ENCODE data around the gene TRAF4.
"Not testable (repeated sequence)": the region's sequence is repeated elsewhere in the genome, so short reads cannot be mapped to it uniquely, and the experiment has no call there.

Gene TRAF4

DNA sequence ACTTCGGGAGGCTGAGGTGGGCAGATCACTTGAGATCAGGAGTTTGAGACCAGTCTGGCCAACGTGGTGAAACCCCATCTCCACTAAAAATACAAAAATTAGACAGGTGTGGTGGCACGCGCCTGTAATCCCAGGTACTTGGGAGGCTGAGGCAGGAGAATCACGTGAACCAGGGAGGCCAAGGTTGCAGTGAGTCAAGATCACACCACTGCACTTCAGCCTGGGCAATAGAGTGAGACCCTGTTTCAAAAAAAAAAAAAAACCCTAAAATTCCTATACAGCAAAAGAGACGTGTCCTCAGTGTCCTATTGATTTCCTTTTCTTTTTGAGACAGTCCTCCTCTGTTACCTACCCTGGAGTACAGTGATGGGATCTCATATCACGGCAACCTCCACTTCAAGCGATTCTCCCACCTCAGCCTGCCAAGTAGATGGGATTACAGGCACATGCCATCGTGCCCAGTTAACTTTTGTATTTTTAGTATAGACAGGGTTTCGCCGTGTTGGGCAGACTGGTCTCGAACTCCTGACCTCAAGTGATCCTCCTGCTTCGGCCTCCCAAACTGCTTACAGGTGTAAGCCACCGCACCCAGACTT lies 51.1 kb downstream of the TRAF4 start:
- not testable (repeated sequence) for H3K36me3 ChIP-seq (ENCODE audit: control insufficient read depth in 2 of 2, insufficient read depth in 2 of 2, low read length in 2 of 2); H3K9me3 ChIP-seq (ENCODE audit: control insufficient read depth in 2 of 2, low read length in 2 of 2); H3K27ac ChIP-seq (ENCODE audit: low read depth in 2 of 2, low read length in 2 of 2); H3K4me3 ChIP-seq (ENCODE audit: low read length in 2 of 2); H3K4me1 ChIP-seq (ENCODE audit: control insufficient read depth in 2 of 2, insufficient read depth in 2 of 2, low read length in 2 of 2); H3K9ac ChIP-seq (ENCODE audit: low read depth in 1 of 2, low read length in 2 of 2); H3K27me3 ChIP-seq (ENCODE audit: control insufficient read depth in 2 of 2, insufficient read depth in 2 of 2, low read length in 2 of 2)

DNA sequence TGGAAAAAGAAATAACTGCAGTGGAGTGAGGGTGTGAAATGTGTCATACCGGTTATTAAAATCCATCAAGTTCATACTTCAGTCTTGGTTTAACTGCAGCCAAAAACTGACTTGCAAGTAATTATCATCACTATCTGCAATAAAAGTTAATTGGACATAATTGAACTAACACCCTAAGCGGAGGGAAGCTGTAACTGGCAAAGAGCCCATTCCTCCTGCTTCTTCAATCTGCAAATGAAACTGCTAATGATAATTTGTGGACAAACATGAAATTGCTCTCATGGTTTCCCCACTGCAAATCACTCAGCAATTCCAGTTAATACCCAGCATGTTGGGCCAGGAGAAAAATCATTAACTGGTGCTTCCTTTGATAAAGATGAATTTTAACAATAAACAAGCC lies 52.3 kb downstream of the TRAF4 start:
- Histone ChIP-seq H3K9me3 (ENCODE audit: control insufficient read depth in 2 of 2, low read length in 2 of 2) (no peaks in the 10 kb centered on the region), H3K9ac (ENCODE audit: low read depth in 1 of 2, low read length in 2 of 2) (no peak overlapping the region), H3K4me1 (ENCODE audit: control insufficient read depth in 2 of 2, insufficient read depth in 2 of 2, low read length in 2 of 2) (peaks cover 0 to 4% of the 10 kb centered on the region in 2 donors), H3K27me3 (ENCODE audit: control insufficient read depth in 2 of 2, insufficient read depth in 2 of 2, low read length in 2 of 2) (no peaks in the 10 kb centered on the region), H3K27ac (ENCODE audit: low read depth in 2 of 2, low read length in 2 of 2) (no peak overlapping the region), H3K36me3 (ENCODE audit: control insufficient read depth in 2 of 2, insufficient read depth in 2 of 2, low read length in 2 of 2) (no peaks in the 10 kb centered on the region), H3K4me3 (ENCODE audit: low read length in 2 of 2) (no peak overlapping the region)

All from mucosa of rectum (tissue), 2 donors.